SH-SY5Y (cell line): ENCODE measurements around the gene DCBLD2.
A peak's percentile ranks its signal among the peaks of the same experiment; 100 is the strongest.

Experiments
- GATA2 ChIP-seq: IDR thresholded peaks from 2 replicates; pipeline ENCODE4 v1.6.1; 2011; ENCODE audit warnings: mild to moderate bottlenecking, low read depth, low read length
- GATA3 ChIP-seq: IDR thresholded peaks from 2 replicates; pipeline ENCODE4 v1.6.1; 2011; ENCODE audit warnings: low read depth, mild to moderate bottlenecking, low read length, moderate library complexity

Gene DCBLD2

DNA sequence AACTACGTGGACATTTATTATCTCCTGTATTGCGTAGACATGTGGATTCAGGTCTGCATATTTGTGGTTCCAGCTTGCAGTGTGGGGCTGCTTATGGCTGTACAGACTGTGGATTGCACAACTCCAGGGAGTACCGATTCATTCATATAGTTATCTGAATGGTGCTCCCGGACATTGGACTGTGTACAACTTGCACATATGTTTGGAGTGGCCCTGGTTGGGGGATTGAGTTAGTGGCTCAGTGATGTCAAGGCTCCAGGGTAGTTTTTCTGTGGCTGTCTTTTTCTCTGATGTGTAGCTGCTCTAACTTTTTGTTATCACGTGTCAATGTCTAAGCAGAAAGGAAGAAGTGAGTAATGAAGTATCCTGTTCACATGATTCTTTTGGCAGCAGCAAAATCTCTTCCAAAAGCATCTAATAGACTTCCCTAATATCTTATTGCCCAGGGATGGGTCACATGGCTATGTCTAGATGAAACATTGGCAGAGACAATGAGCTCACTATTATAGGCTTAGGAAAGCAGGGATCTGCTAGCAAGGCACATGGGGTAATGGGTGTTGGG, 122.6 kb downstream of the DCBLD2 start:
- TF ChIP-seq GATA2, result no peak
- no peak for TF ChIP-seq GATA3

DNA sequence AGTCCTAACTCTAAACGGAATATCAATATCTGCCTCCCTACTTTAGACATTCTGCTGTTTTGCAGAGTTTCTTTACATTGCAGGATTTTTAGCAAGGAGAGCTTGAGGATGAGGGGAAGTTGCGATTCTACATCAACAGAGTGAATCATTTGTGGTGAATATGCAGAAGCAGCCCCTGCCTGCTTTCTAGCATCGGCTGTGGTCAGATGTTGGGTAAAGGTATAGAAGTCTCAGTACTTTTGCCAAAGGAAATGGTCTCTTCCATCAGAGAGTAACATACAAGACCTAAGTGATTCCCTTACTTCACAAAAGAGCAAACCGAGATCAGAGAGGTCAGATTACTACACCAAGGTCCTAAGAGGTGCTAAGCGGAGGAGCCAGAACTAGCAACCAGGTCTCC, 123.1 kb downstream of the DCBLD2 start:
- TF ChIP-seq GATA3, result no peak
- TF ChIP-seq GATA2, result no peak

DNA sequence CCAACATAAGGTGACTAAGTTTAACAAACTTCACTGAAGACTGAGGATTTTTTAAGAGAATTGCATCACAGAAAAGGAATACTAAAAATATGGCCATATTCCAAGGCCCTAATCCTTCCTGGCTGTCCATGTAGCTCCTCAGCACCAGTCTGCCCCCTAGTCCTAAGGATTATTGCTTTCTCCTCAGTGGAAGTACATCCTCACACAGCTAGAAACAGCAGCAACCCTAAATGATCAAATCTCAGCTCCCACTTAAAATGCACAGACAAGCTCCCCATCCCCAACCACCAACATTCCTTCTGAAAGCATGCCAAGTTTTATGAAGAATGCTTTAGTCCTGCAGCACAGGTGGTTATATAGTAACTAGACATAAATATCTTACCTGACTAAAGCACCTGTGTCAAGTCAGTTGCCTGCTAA, 123.7 kb downstream of the DCBLD2 start:
- TF ChIP-seq GATA2 (no peak), GATA3 (no peak)

DNA sequence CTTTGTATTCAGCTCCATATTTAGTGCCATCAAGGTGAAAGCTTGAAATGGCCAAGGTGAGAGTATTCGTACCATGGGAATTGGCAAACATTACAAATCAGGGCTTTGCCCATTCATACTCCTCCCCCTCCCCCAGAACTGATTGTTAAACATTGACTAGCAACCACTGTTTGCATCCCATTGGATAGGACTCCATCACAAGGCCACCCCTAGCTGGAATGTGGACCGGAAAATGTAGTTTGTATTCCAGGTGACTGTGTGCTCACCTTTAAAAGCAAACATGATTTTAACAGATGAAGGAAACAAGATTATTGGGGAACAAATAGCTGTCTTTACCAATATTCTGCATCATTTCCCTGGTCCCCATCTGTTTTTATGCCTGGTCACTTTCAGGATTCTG, 124.2 kb downstream of the DCBLD2 start:
- no peak for TF ChIP-seq GATA2
- no peak for TF ChIP-seq GATA3

DNA sequence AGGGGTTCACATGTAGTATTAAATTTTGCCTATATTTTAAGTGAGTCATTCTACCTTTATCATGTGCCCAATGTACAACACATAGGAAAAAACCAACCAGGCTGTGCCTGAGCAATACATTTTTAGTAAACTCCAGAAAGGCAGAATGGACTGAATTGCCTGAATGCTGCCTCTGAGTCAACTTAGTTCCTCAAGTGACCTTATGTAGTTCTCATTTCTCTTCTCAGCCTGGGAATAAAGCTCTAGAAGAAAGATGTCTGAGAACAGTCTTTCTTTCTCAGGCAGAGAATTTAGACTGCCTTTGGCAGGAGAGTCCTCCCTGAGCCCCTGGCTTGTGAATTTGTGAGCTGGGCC, 125.4 kb downstream of the DCBLD2 start:
- TF ChIP-seq GATA2 (no peak), GATA3 (no peak)

DNA sequence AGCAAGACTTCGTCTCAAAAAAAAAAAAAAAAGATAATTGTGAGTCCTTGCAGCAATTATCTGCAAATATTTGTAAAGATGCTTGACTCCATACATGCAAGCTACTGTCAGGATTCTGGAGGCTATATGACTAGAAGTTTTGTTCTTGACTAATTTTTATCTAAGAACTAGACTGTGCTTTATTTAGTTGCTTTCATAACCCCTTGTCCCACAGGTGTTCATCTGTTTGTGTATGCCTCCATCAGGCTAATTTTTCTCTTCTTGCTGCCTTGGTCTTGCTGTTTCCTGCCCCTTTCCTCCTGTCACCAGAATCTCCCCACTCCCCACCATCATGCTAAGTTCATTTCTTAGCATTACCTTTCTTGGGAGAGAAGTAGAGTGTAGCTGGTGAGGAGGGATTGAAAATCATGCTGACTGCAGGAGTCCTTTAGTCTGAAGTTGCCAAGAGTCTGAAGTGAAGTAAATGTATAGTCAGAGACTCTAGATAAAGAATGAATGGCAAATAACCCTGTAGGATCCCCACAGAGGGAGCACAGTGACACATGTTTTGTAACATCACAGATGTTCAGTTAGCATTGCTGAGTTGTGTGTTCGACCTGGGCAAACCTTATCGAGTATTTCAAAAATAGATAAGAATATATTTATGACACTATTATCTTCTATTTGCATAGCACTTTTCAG, 125.9 kb downstream of the DCBLD2 start:
- TF ChIP-seq GATA2, result no peak
- TF ChIP-seq GATA3, result no peak

DNA sequence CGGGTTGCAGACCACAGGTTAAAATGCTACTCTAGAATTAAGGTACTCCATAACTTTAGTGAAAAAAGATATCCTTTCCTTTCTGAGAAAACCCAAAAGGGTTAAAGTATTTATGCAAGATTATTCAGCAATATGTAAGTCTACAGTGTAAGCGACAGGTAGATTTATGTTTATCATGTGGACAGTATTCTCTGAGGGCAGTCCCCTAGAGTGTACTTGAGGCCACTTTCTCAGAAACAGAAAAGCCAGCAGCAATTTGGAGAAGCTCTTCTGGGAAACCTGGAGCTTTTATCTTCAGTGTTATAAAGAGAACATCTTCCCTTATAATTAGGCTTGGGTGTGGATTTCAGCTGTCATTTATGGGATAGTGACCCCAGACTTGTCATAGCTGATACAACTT, 129.5 kb downstream of the DCBLD2 start:
- TF ChIP-seq GATA2 (no peak), GATA3 (no peak)

DNA sequence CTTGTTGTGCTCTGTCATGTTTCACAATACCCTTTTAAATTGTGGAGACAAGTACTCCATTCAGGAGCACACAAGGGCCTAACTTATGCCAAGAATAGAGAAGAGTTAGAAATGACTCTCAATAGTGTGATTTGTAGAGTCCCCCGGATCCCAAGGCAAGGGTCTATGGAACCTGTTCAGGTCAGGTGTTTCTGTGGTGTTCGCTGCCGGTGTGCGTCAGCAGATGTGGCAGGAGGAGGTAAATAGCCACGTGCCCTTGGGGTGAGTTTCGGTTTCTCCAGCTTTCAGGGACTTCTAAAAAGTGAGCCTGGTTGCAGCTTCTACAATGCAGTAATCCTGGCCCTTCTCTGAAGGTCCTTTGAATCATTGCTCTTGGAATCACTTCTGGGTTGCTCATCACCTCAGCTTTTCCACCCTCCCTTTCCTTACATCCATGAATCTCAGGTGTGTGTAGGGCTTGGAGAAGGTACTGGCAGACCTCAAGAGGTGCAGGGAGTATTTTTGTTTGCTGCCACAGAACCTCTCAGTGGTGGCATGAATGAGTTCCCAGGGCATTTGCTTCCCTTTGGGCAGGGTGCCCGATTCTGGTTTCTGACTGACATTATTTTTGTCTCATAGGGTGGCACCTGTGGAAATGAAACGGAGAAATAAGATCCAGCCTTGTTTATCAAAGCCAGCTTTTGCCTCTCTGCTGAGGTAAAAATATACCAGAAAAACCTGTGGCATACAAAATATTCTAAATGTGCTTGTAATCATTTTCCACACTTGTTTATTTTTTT, 131.0 kb downstream of the DCBLD2 start:
- no peak for TF ChIP-seq GATA2
- no peak for TF ChIP-seq GATA3

DNA sequence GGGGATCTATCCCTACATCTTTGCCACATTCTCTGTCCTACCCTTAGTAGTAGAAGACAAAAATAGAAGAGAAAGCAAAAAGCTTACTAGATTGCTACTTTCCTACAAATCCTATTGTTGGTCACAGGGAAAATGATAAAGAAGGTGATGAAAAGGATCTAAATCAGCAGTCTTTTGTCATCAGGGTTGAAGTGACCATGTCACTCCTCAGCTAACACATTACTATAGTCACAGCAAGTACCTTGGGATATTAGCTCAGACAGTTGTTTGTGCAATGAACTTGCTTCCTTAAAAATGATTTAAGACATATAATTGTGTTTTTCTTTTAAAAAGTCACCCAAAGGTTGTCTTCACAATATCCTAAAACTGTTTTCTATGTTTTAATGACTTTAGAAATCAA, 132.0 kb downstream of the DCBLD2 start:
- TF ChIP-seq GATA3 (no peak), GATA2 (no peak)

DNA sequence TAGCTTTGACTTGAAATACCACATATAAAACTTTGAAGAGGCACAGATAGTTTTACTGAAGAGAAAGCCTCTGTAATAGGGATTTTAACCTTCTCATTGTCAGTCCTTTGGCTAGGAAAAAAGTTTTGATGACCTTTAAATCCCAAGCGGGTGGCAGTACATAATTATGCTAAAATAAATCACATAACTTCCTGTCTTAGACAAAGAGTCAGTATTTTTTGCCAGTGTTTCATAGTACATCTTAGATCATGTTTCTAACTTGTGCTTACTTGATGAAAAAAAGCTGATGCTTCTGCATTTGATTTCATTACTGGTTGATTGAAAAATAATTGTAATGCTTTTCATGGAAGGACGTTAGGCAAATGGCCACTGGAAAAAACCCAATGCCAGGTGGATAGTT, 132.5 kb downstream of the DCBLD2 start:
- TF ChIP-seq GATA2 (no peak), GATA3 (no peak)

DNA sequence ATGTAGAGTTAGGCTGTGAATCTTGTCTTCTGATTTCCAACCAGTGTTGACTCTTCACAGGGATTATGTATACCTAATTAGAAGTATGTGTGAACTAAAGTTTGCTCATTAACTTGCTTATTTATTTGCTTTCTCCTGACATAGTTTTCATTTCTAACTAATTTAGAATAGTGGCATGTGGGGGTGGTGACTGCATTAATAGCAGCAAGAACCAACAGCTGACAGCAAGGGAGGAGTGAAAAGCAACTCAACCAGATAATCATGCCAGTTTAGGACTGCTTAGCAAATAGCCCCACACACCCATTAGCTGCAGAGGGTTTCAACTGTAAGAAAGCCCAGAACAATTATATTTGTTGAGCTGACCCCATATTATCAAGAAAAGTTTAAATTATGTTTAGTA, 134.6 kb downstream of the DCBLD2 start:
- no peak for TF ChIP-seq GATA2
- no peak for TF ChIP-seq GATA3

DNA sequence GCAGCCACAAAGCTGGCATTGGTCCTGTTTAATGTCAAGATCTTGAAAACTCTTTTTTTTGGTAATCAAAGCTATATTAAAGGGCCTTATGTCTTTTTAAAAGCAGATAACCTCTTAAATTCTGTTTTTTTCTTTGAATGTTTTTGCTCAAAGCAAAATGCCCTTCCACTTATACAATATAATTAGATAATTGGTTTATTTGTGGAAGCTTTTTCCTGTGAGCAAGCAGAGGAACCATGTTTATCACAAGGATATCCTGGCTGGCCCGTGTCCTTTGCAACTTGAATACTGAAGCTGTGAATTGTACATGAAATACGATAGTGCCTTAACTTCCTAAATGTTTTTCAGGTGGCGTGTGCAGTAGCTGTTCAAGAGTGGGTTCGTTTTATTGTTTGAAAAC, 135.8 kb downstream of the DCBLD2 start:
- TF ChIP-seq GATA3 (no peak), GATA2 (no peak)

DNA sequence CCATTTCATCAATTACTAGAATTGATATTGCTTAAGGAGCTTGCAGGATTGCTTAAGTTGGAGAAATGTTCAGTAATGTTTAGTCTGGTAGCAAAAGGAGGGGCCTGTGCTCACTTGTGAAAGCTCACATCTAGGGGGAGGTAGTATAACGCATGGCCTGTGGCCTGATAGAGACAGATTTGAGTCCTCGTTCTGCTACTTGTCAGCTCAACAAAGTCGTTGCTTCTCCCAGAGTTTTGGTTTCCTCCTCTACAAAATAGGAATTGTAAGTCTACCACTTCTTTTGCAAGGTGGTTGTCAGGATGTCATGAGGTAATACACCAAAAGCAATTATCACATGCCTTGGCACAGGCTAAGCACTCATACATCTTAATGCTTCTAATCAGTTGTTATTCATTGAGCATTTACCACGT, 137.0 kb downstream of the DCBLD2 start:
- TF ChIP-seq GATA3, result no peak
- TF ChIP-seq GATA2, result no peak

DNA sequence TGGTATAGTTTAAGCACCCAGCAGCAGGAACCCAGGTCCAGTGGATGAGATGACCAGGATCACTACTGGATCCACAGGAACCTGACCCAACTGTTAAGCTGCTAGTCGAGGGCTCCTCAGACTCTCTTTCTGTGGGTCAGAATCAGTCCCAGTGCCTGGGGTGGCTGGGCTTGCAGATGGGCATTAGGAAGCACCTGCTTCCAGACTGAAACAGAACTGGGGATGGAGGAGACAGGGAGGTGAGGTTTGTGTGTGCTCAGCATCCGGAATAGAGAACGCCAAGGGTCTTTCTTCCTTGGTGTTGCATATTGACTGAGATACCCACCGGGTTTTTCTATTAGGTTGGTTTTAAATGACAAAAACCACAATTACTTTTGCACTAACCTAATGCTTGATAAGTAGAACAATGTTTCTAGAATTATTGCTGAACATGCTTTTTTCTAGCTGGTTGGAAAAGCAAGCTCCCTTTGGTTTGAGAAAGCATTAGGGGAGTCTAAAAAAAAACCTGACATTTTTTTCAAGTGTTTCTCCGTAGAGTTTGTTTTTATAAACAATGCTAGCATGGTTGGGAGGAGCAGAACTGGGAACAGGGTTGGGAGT, 137.6 kb downstream of the DCBLD2 start:
- no peak for TF ChIP-seq GATA3
- no peak for TF ChIP-seq GATA2

DNA sequence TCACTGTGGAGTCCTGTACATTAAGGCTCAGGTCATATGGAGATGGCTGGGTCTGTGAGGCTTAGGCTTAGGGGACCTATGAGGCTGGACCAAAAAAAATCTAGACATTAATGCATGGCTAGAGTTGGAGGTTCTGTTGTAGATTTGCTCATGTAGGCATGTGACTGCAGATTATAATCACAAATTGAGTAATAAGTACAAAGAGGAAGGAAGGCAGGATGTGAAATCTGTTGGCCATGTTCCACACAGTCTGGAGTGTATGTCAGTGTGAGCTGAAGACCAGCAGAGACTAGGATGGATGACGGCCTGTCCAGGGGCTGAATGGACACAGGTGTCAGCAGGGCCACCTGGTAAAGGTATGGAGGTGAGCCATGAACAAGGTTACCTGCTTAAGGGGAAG, 138.4 kb downstream of the DCBLD2 start, which contains the start of gene ST3GAL6:
Gene ST3GAL6, plus strand, starts transcription at position 265 of the 400 bp plus-strand sequence. CDS start 5,101 bp downstream, outside the sequence.
- TF ChIP-seq GATA3 (peak; percentile 54; the same call in 1 of the 2 replicates), GATA2 (peak; percentile 69)
